Cardiac muscle cell (in vitro differentiated cells and primary cell): ENCODE data around the gene ZNF787. TPM values are rescaled to one million over a fixed set of nuclear protein-coding genes. Genes with fewer than 3 reads are reported as not detected.

Experiments
- DNase-seq, 2 donors: peaks; one replicate each; pipeline versions ENCODE4 v3.0.0 to v3.0.0-alpha.2; 2010 to 2017; ENCODE audit warnings: low read depth in 1 of 2, low spot score in 1 of 2
- H3K27ac ChIP-seq: fragments of 200-600 bp; sonication (generic); 2 replicates; pipeline ENCODE4 v1.5.1; 2016
- H3K27me3 ChIP-seq: fragments of 200-600 bp; sonication (generic); 2 replicates; pipeline ENCODE4 v1.6.0; 2016; ENCODE audit warnings: control low read depth
- H3K36me3 ChIP-seq: fragments of 200-600 bp; sonication (generic); 2 replicates; pipeline ENCODE4 v1.5.1; 2016; ENCODE audit warnings: control low read depth
- H3K4me1 ChIP-seq: fragments of 200-600 bp; sonication (generic); 2 replicates; pipeline ENCODE4 v1.8.1; 2017; ENCODE audit warnings: low read depth, mild to moderate bottlenecking, mixed run types
- H3K4me3 ChIP-seq: fragments of 200-600 bp; sonication (generic); 2 replicates; pipeline ENCODE4 v1.5.1; 2016; ENCODE audit warnings: mild to moderate bottlenecking
- H3K9me3 ChIP-seq: fragments of 200-600 bp; sonication (generic); 2 replicates; pipeline ENCODE4 v1.5.1; 2017; ENCODE audit warnings: low read depth, mild to moderate bottlenecking, control low read depth
- polyA plus RNA-seq: library from polyadenylated mRNA; unstranded; fragments of >200 nt; fragmentation: Nextera tagmentation; extraction: Ambion mirVana; gene quantifications from 2 replicates; pipeline ENCODE4 v1.2.1, GENCODE V29; 2016
- total RNA-seq: library from RNA; depleted of rRNA; stranded (reverse); fragments of >200 nt; gene quantifications from 2 replicates; pipeline ENCODE4 v1.2.3, GENCODE V29; 2016
- TF ChIP-seq, protein P1 (sequence below): IDR thresholded peaks from 2 replicates; pipeline ENCODE4 v1.5.1; 2012; ENCODE audit warnings: low read depth, mild to moderate bottlenecking, low read length

The ZNF787 gene
- total and polyA plus RNA-seq, 2 experiments from 2014 or later, result 29.2 to 45.5 TPM

DNA sequence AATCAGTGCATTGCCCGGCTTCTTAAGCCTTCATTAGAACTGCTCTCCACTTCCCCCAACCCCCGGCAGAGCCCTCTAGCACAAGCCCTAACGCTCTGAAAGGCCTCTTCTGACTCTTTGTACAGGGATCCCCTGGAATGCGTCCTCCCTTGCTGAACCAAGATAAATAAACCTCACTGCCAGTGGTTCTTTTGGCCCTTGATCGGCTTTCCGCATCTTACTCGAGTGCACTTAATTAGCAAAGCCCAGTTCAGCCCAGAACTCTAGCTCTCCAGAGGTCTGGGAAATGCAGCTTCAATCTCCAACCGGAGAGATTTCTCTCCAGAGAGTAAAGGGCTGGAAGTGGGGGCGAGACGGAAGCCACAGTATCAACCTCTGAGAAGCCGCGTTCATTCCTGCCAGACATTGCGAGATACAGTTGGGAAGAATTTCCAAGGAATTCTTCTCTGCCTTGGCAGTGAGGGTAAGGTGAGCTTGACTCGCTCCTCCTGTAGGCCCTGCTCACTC, 11.3 kb upstream of the ZNF787 start:
- H3K36me3 ChIP-seq, result no peaks in the 10 kb centered on the region
- TF ChIP-seq, protein P1, sequence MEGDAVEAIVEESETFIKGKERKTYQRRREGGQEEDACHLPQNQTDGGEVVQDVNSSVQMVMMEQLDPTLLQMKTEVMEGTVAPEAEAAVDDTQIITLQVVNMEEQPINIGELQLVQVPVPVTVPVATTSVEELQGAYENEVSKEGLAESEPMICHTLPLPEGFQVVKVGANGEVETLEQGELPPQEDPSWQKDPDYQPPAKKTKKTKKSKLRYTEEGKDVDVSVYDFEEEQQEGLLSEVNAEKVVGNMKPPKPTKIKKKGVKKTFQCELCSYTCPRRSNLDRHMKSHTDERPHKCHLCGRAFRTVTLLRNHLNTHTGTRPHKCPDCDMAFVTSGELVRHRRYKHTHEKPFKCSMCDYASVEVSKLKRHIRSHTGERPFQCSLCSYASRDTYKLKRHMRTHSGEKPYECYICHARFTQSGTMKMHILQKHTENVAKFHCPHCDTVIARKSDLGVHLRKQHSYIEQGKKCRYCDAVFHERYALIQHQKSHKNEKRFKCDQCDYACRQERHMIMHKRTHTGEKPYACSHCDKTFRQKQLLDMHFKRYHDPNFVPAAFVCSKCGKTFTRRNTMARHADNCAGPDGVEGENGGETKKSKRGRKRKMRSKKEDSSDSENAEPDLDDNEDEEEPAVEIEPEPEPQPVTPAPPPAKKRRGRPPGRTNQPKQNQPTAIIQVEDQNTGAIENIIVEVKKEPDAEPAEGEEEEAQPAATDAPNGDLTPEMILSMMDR, result no peak
- DNase-seq, result peak; percentile 72 to 86
- H3K4me1 ChIP-seq, result peaks cover 12% of the 10 kb centered on the region
- H3K27ac ChIP-seq, result peak overlapping the region; percentile 92
- no peaks in the 10 kb centered on the region for H3K27me3 ChIP-seq
- H3K9me3 ChIP-seq, result no peaks in the 10 kb centered on the region
- no peak overlapping the region for H3K4me3 ChIP-seq

DNA sequence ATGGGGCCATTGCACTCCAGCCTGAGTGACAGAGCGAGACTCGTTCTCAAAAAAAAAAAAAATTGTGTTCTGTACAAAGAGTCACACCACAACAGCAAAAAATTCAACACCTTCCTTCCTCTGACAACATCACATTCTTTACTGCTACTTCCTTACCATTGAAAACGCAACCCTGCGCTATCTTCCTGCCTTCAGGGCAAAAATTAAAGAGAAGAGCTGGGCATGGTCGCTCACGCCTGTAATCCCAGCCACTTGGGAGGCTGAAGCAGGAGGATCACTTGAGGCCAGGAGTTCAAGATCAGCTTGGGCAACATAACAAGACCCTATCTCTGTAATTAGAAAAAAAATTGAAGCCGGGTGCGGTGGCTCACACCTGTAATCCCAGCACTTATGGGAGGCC, 10.6 kb upstream of the ZNF787 start:
- Histone ChIP-seq H3K9me3 (no peaks in the 10 kb centered on the region), H3K27ac (peak overlapping the region; percentile 92), H3K27me3 (no peaks in the 10 kb centered on the region), H3K36me3 (no peaks in the 10 kb centered on the region), H3K4me1 (peaks cover 12% of the 10 kb centered on the region), H3K4me3 (no peak overlapping the region)
- TF ChIP-seq, protein P1, result no peak
- DNase-seq, result no peak

- Histone ChIP-seq H3K27me3 (no peaks in the 10 kb centered on the region), H3K9me3 (no peaks in the 10 kb centered on the region), H3K36me3 (no peaks in the 10 kb centered on the region), H3K4me1 (peaks cover 22% of the 10 kb centered on the region), H3K4me3 (no peak overlapping the region), H3K27ac (no peak overlapping the region)
- TF ChIP-seq, protein P1, result no peak
- no peak for DNase-seq
Observed at GRCh38 chr19:56130006-56130405, 8.9 kb upstream of the ZNF787 start.

GRCh38 chr19:56126983-56127780, 6.1 kb upstream of the ZNF787 start:
- no peak for DNase-seq
- Histone ChIP-seq H3K9me3 (no peaks in the 10 kb centered on the region), H3K27ac (no peak overlapping the region), H3K4me3 (no peak overlapping the region), H3K4me1 (peaks cover 17% of the 10 kb centered on the region), H3K36me3 (no peaks in the 10 kb centered on the region), H3K27me3 (no peaks in the 10 kb centered on the region)
- TF ChIP-seq, protein P1, result no peak

GRCh38 chr19:56125806-56126590, 4.9 kb upstream of the ZNF787 start:
- peak overlapping the region; percentile 76 for H3K27ac ChIP-seq

More at GRCh38 chr19:56125806-56126590, 4.9 kb upstream of the ZNF787 start:
- no peak overlapping the region for H3K4me3 ChIP-seq
- H3K4me1 ChIP-seq, result peaks cover 10% of the 10 kb centered on the region
- no peaks in the 10 kb centered on the region for H3K36me3 ChIP-seq
- no peaks in the 10 kb centered on the region for H3K27me3 ChIP-seq
- TF ChIP-seq, protein P1, result no peak
- peak in 1 of 2 donors; percentile 34 for DNase-seq
- H3K9me3 ChIP-seq, result no peaks in the 10 kb centered on the region
